ENCODE results near the gene DNAH14. TPM values are rescaled to one million over a fixed set of nuclear protein-coding genes. Genes with fewer than 3 reads are reported as not detected.
A peak's percentile ranks its signal among the peaks of the same experiment; 100 is the strongest.

The DNAH14 gene
- total and polyA plus RNA-seq, 2 donors (not counting 1 experiment from before 2014, with no cell fraction given) = not detected

- no peak overlapping the region for H3K4me2 ChIP-seq (replicated peaks; ENCODE audit: low read depth, low read length, poor library complexity, severe bottlenecking)
- no peak overlapping the region for H3K27ac Mint-ChIP-seq
- peaks cover 10% of the 10 kb centered on the region for H3K9me3 Mint-ChIP-seq (ENCODE audit: insufficient read depth)
- no peaks in the 10 kb centered on the region for H4K20me1 ChIP-seq (ENCODE audit: control insufficient read depth, insufficient read depth, low read length, poor library complexity, severe bottlenecking)
- ATAC-seq (ENCODE audit: low read depth) = no peak
- no CpG with 5 or more reads among the region's 3 CpGs for WGBS (ENCODE audit: insufficient coverage)
- H3K27me3 Mint-ChIP-seq = peaks cover 35% of the 10 kb centered on the region
- intact Hi-C loops (cut with micrococcal nuclease) = no loop called here
- no peak overlapping the region for H2AFZ ChIP-seq (ENCODE audit: insufficient read depth, low read depth, low read length, poor library complexity, severe bottlenecking)
- H3K4me3 Mint-ChIP-seq = no peak overlapping the region
- no peaks in the 10 kb centered on the region for H3K79me2 ChIP-seq (ENCODE audit: control insufficient read depth, insufficient read depth, low read length)
- CTCF ChIA-PET = no interaction called here
- no peaks in the 10 kb centered on the region for H3K27me3 ChIP-seq (replicated peaks in 1 of 4; ENCODE audit: control extremely low read depth in 1 of 4, control insufficient read depth in 3 of 4, insufficient read depth in 4 of 4, low read length in 3 of 4)
- H3K4me3 ChIP-seq (ENCODE audit: control extremely low read depth in 1 of 5, extremely low read depth in 1 of 5, insufficient read depth in 1 of 5, low read depth in 2 of 5, low read length in 4 of 5) = no peak overlapping the region
- H3K4me1 ChIP-seq (ENCODE audit: control insufficient read depth in 2 of 2, insufficient read depth in 2 of 2, low read length in 2 of 2) = no peaks in the 10 kb centered on the region
- no peak overlapping the region for H3K9ac ChIP-seq (ENCODE audit: low read length)
- H3K27ac ChIP-seq (ENCODE audit: low read length in 2 of 2) = no peak overlapping the region
- no peaks in the 10 kb centered on the region for H3K36me3 ChIP-seq (replicated peaks in 1 of 2; ENCODE audit: control extremely low read depth in 1 of 2, control insufficient read depth in 1 of 2, extremely low read depth in 1 of 2, insufficient read depth in 2 of 2, low read length in 1 of 2)
- no peaks in the 10 kb centered on the region for H3K4me1 Mint-ChIP-seq
- no peak for TF ChIP-seq EZH2 (IDR thresholded peaks at IDR 0.05; ENCODE audit: borderline replicate concordance, insufficient read depth, low read depth, low read length, poor library complexity, severe bottlenecking)
- TF ChIP-seq, protein P1, sequence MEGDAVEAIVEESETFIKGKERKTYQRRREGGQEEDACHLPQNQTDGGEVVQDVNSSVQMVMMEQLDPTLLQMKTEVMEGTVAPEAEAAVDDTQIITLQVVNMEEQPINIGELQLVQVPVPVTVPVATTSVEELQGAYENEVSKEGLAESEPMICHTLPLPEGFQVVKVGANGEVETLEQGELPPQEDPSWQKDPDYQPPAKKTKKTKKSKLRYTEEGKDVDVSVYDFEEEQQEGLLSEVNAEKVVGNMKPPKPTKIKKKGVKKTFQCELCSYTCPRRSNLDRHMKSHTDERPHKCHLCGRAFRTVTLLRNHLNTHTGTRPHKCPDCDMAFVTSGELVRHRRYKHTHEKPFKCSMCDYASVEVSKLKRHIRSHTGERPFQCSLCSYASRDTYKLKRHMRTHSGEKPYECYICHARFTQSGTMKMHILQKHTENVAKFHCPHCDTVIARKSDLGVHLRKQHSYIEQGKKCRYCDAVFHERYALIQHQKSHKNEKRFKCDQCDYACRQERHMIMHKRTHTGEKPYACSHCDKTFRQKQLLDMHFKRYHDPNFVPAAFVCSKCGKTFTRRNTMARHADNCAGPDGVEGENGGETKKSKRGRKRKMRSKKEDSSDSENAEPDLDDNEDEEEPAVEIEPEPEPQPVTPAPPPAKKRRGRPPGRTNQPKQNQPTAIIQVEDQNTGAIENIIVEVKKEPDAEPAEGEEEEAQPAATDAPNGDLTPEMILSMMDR (IDR thresholded peaks at IDR 0.05) = no peak
- H3K9me3 ChIP-seq (ENCODE audit: control extremely low read depth in 1 of 3, control insufficient read depth in 2 of 3, insufficient read depth in 1 of 3, low read length in 2 of 3) = peaks cover 0 to 15% (median 8%) of the 10 kb centered on the region in 3 donors
- no peak for DNase-seq
- POLR2A ChIA-PET = no interaction called here
Observed at GRCh38 chr1:225242611-225243010, 313.1 kb downstream of the DNAH14 start.

DNA sequence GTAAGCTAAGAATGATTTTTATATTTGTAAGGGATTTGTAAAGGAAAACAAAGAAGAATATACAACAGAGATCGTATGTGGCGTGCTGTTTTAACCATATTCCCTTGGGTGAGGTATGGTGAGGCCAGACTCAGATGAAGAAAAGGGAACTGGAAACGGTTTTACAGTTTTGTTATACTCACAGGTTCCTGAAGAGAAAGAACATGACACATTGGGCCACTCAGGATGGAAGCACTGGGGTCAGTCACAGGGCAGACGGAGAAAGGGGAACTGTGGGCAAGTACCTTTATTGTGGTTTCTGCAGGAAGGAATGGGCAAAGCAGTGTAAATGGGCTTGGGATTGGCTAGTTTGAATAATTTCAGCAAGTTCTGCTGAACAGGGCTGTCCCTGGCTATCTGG is 321.0 kb downstream of the DNAH14 start:
- Histone ChIP-seq H3K27ac (ENCODE audit: low read length in 2 of 2) (no peak overlapping the region), H3K4me2 (replicated peaks; ENCODE audit: low read depth, low read length, poor library complexity, severe bottlenecking) (peak overlapping the region; percentile 40), H4K20me1 (ENCODE audit: control insufficient read depth, insufficient read depth, low read length, poor library complexity, severe bottlenecking) (no peaks in the 10 kb centered on the region), H3K9me3 (ENCODE audit: control extremely low read depth in 1 of 3, control insufficient read depth in 2 of 3, insufficient read depth in 1 of 3, low read length in 2 of 3) (peaks cover 0 to 6% (median 0%) of the 10 kb centered on the region in 3 donors), H2AFZ (ENCODE audit: insufficient read depth, low read depth, low read length, poor library complexity, severe bottlenecking) (no peak overlapping the region), H3K9ac (ENCODE audit: low read length) (no peak overlapping the region), H3K27me3 (replicated peaks in 1 of 4; ENCODE audit: control extremely low read depth in 1 of 4, control insufficient read depth in 3 of 4, insufficient read depth in 4 of 4, low read length in 3 of 4) (peaks cover 0 to 6% (median 0%) of the 10 kb centered on the region in 4 experiments), H3K4me3 (ENCODE audit: control extremely low read depth in 1 of 5, extremely low read depth in 1 of 5, insufficient read depth in 1 of 5, low read depth in 2 of 5, low read length in 4 of 5) (no peak overlapping the region), H3K79me2 (ENCODE audit: control insufficient read depth, insufficient read depth, low read length) (no peaks in the 10 kb centered on the region), H3K36me3 (replicated peaks in 1 of 2; ENCODE audit: control extremely low read depth in 1 of 2, control insufficient read depth in 1 of 2, extremely low read depth in 1 of 2, insufficient read depth in 2 of 2, low read length in 1 of 2) (no peaks in the 10 kb centered on the region), H3K4me1 (ENCODE audit: control insufficient read depth in 2 of 2, insufficient read depth in 2 of 2, low read length in 2 of 2) (peaks cover 13 to 15% of the 10 kb centered on the region in 2 donors)
- peaks cover 12% of the 10 kb centered on the region for H3K4me1 Mint-ChIP-seq
- peak; percentile 96 for ATAC-seq (ENCODE audit: low read depth)
- 0% methylated on average over 4 of the region's 4 CpGs for WGBS (ENCODE audit: insufficient coverage)
- no peak for TF ChIP-seq EZH2 (IDR thresholded peaks at IDR 0.05; ENCODE audit: borderline replicate concordance, insufficient read depth, low read depth, low read length, poor library complexity, severe bottlenecking)
- TF ChIP-seq, protein P1 (IDR thresholded peaks at IDR 0.05) = no peak
- intact Hi-C loops (cut with micrococcal nuclease) = no loop called here
- H3K27me3 Mint-ChIP-seq = peaks cover 15% of the 10 kb centered on the region
- no peaks in the 10 kb centered on the region for H3K9me3 Mint-ChIP-seq (ENCODE audit: insufficient read depth)
- ChIA-PET POLR2A (no interaction called here), CTCF (no interaction called here)
- peak overlapping the region; percentile 1 for H3K27ac Mint-ChIP-seq
- H3K4me3 Mint-ChIP-seq = peak overlapping the region; percentile 1
- peak; percentile 60 for DNase-seq

Data from B cell (primary cell).